ENCODE measurements around the gene VEGFD.

Gene VEGFD

GRCh38 chrX:15299941-15300851, 84.0 kb downstream of the VEGFD start:
- peak; percentile 25 for DNase-seq

- no peak for DNase-seq
Measured at GRCh38 chrX:15298780-15299179, 85.4 kb downstream of the VEGFD start.

GRCh38 chrX:15298201-15298600, 86.0 kb downstream of the VEGFD start:
- no peak for DNase-seq
